BJ (cell line): ENCODE results near the gene MED26. TPM values are rescaled to one million over a fixed set of nuclear protein-coding genes. Genes with fewer than 3 reads are reported as not detected.
A peak's percentile ranks its signal among the peaks of the same experiment; 100 is the strongest.
"Not testable (repeated sequence)": the region's sequence is repeated elsewhere in the genome, so short reads cannot be mapped to it uniquely, and the experiment has no call there.

Experiments
- CTCF ChIA-PET: fragments of 350-600 bp; formaldehyde crosslinking; extraction: SDS; loops from one replicate; lab custom pipeline; 2021; ENCODE audit warnings: antibody characterized with exemption, inconsistent platforms; lab: Yijun Ruan, JAX
- POLR2A ChIA-PET: fragments of 300-600 bp; sonication (Branson Sonifier 250); formaldehyde crosslinking; extraction: SDS; loops from one replicate; lab custom pipeline; 2021; ENCODE audit warnings: antibody characterized with exemption; lab: Charles Lee
- DNase-seq: peaks from one replicate; pipeline ENCODE4 v3.0.0-alpha.2; 2011; ENCODE audit warnings: low read depth
- H3K27me3 ChIP-seq: 2 replicates; pipeline ENCODE4 v1.6.0; 2011; ENCODE audit warnings: low read length; ENCODE audit not compliant: control insufficient read depth, insufficient read depth
- H3K36me3 ChIP-seq: 2 replicates; pipeline ENCODE4 v1.5.1; 2011; ENCODE audit warnings: low read length; ENCODE audit not compliant: control insufficient read depth, insufficient read depth
- H3K4me3 ChIP-seq: 2 replicates; pipeline ENCODE4 v1.5.1; 2011; ENCODE audit warnings: low read depth, mild to moderate bottlenecking, control low read depth, low read length
- polyA plus RNA-seq: library from polyadenylated mRNA; depleted of rRNA; stranded (reverse); fragments of >200 nt; gene quantifications from 2 replicates; pipeline ENCODE4 v1.2.3, GENCODE V29; 2011
- TF ChIP-seq, protein P1 (sequence below): IDR thresholded peaks from 2 replicates; pipeline ENCODE4 v1.5.1; 2011; ENCODE audit warnings: low read depth, mild to moderate bottlenecking, control low read depth, inconsistent platforms, low read length, moderate library complexity; ENCODE audit not compliant: insufficient read depth

Gene MED26
- polyA plus RNA-seq, 1 experiment: 3.9 TPM

DNA sequence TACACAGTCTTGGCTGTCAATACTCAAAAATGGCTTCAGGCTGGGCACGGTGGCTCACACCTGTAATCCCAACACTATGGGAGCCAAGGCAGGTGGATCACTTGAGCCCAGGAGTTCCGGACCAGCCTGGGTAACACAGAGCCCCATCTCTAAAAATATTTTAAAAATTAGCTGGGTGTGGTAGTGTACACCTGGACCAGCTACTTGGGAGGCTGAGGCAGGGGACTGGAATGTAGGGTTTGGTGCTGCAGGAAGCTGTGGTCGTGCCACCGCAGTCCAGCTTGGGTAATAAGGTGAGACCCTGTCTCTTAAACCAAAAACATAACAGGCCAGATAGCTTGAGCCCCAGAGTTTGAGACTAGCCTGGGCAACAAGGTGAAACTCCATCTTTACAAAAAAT lies 79.0 kb downstream of the MED26 start:
- POLR2A ChIA-PET: no interaction called here
- Histone ChIP-seq H3K4me3 (no peak overlapping the region), H3K36me3 (peaks cover 13% of the 10 kb centered on the region), H3K27me3 (no peaks in the 10 kb centered on the region)
- TF ChIP-seq, protein P1, sequence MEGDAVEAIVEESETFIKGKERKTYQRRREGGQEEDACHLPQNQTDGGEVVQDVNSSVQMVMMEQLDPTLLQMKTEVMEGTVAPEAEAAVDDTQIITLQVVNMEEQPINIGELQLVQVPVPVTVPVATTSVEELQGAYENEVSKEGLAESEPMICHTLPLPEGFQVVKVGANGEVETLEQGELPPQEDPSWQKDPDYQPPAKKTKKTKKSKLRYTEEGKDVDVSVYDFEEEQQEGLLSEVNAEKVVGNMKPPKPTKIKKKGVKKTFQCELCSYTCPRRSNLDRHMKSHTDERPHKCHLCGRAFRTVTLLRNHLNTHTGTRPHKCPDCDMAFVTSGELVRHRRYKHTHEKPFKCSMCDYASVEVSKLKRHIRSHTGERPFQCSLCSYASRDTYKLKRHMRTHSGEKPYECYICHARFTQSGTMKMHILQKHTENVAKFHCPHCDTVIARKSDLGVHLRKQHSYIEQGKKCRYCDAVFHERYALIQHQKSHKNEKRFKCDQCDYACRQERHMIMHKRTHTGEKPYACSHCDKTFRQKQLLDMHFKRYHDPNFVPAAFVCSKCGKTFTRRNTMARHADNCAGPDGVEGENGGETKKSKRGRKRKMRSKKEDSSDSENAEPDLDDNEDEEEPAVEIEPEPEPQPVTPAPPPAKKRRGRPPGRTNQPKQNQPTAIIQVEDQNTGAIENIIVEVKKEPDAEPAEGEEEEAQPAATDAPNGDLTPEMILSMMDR: no peak
- CTCF ChIA-PET: no interaction called here
- no peak for DNase-seq

DNA sequence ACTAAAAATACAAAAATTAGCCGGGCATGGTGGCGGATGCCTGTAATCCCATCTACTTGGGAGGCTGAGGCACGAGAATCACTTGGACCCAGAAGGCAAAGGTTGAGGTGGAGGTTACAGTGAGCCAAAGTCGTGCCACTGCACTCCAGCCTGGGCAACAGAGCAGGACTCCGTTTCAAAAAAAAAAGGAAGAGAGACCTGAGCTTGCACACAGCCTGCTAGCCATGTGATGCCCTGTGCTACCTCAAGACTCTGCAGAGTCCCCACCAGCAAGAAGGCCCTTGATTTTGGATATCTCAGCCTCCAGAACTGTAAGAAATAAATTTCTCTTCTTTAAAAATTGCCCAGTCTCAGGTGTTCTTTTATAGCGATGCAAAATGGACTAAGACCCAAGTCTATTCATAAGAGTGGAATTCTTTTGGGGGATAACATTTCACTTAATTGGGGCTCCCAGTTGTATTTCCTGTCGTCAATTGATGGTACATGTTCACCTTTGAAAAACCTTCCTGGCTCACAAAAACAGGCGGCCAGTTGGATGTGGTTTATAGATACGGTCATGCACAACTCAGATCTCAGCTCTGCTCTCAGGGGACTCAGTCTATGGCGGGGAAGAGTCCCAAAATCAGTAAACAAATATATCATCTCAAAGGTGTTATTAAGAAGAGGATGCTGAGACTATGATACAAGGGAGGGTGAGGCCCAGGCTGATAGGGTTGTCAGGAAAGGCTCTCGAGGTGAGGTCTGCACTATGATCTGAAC lies 83.4 kb downstream of the MED26 start:
- POLR2A ChIA-PET: no interaction called here
- Histone ChIP-seq H3K36me3 (no peaks in the 10 kb centered on the region), H3K27me3 (no peaks in the 10 kb centered on the region), H3K4me3 (no peak overlapping the region)
- CTCF ChIA-PET: no interaction called here
- TF ChIP-seq, protein P1: no peak
- no peak for DNase-seq

DNA sequence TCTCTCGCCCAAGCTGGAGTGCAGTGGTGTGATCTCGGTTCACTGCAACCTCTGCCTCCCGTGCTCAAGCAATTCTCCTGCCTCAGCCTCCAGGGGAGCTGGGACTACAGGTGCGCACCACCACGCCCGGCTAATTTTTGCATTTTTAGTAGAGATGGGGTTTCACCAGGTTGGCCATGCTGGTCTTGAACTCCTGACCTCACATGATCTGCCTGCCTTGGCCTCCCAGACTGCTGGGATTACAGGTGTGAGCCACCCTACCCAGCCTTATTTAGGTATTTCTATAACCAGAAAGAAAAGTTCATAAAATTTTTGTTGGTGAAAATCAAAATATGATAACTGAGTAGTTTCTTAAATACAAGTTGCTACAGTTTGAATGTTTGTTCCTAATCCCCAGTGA lies 84.3 kb downstream of the MED26 start:
- CTCF ChIA-PET, H3K4me3 ChIP-seq, DNase-seq, H3K27me3 ChIP-seq, POLR2A ChIA-PET, H3K36me3 ChIP-seq: not testable (repeated sequence)

DNA sequence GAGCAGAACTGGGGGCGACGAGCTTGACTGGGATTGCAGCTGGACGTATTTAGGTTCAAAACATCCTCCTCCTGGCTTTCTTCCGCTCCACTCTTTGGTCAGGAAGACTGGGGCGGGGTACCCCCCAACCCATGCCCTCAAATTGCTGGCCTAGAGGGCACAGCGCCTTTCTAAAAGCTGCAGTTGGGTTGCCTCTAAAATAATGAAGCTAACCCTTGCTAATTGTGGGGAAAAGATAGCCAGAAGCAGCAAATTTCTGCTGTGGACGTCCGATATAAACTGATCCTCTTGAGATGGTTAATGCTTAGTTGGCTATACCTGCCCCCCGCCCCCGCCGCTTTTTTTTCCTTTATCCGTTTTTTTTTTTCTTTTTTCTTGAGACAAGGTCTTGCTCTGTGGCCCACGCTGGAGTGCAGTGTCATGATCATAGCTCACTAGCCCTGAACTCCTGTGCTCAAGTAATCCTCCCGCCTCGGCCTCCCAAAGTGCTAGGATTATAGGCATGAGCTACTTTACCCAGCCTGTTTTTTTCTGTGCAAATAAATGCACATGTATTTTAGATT lies 85.0 kb downstream of the MED26 start:
- DNase-seq: no peak
- H3K27me3 ChIP-seq: no peaks in the 10 kb centered on the region
- TF ChIP-seq, protein P1: no peak
- peak overlapping the region; percentile 86 for H3K4me3 ChIP-seq
- ChIA-PET CTCF (no interaction called here), POLR2A (interaction anchor here (0.6 kb wide), 1 partner anchor 16 kb away, joined by 5 read pairs; no protein-coding TSS in a partner anchor)
- peaks cover 2% of the 10 kb centered on the region; the same call in 1 of the 2 replicates for H3K36me3 ChIP-seq

DNA sequence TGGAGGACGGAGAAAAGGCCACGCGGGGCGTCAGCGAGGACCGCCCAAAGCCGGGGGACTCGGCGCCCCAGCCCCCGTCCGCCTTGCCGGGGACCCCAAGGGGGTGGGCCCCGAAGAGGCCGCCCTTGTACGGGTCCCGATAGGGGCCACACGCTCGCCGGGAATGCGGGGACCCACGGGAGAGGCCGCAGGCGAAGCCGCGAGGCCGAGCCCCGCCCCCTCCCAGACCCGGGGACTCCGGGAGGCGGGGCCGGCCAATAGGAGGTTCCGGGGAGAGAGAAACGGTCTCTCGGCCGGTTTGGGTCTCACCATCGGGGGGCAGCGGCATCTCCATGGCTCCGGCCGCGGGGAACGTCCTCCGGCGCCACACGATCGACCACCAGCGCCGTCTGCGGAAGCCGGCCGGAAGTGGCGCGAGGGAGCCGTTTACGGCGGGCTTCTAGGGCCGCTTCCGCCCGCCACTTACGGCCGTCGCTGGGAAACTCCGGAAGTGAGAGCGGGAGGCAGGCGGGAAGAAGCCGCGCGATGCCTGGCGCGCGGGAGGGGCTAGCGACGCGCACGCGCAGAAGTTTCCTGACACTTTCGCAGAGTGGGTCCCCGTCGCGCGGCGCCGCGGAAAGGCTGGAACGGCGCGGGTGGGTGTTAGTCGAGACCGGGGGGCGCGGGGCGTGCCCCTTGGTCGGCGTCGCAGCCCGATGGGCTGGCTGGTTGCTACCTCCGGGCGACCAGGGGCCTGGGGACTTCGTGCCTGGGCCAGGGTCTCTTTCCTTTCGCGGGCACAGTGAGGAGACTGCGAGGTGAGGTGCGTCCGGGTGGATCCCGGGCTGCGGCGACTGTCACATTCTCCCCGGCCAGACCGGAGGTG lies 85.7 kb downstream of the MED26 start, which contains the start of gene CHERP:
Gene CHERP, minus strand, starts transcription at position 393 of the 865 bp plus-strand sequence. Its CDS starts 59 bp downstream, at position 334.
- TF ChIP-seq, protein P1: no peak
- Histone ChIP-seq H3K4me3 (peak within 1 kb of the TSS; percentile 86), H3K36me3 (peaks cover 3% of the 10 kb centered on the region), H3K27me3 (no peaks in the 10 kb centered on the region)
- peak; percentile 53 for DNase-seq
- POLR2A ChIA-PET: no interaction called here
- CTCF ChIA-PET: interaction anchor here (1.2 to 1.3 kb wide), 2 partner anchors 9 to 15 kb away, joined by 3 read pairs; no protein-coding TSS in a partner anchor
